Activated CD8-positive, alpha-beta memory T cell treated with anti-CD3 and anti-CD28 coated beads, Interleukin-2, amount 10 ng/mL, durations not matched to agents 7 days and 5 days (primary cell): ENCODE results near the gene FAAP20. TPM values are rescaled to one million over a fixed set of nuclear protein-coding genes. Genes with fewer than 3 reads are reported as not detected.

Source experiments
- ATAC-seq: fragments of 150-1000 bp; cut with Tn5 transposase; one replicate; pipeline ENCODE4 v1.10.0; 2021; ENCODE audit warnings: moderate library complexity
- CTCF ChIA-PET: fragments of 350-600 bp; sonication (Branson Sonifier 250); formaldehyde crosslinking; loops from one replicate; lab custom pipeline; 2021; ENCODE audit warnings: antibody characterized with exemption; lab: Charles Lee
- DNase-seq: peaks from one replicate; pipeline ENCODE4 v3.0.0-alpha.2; 2020
- H3K27ac Mint-ChIP-seq: one replicate; pipeline ENCODE4 v1.8.0; 2021; ENCODE audit warnings: mild to moderate bottlenecking, mixed read lengths
- H3K27me3 Mint-ChIP-seq: one replicate; pipeline ENCODE4 v1.8.0; 2021; ENCODE audit warnings: mixed read lengths
- H3K36me3 Mint-ChIP-seq: one replicate; pipeline ENCODE4 v1.8.0; 2021; ENCODE audit warnings: mild to moderate bottlenecking, mixed read lengths
- H3K4me1 Mint-ChIP-seq: one replicate; pipeline ENCODE4 v1.8.0; 2021; ENCODE audit warnings: mixed read lengths
- H3K4me3 Mint-ChIP-seq: one replicate; pipeline ENCODE4 v1.8.0; 2021; ENCODE audit warnings: mild to moderate bottlenecking, moderate library complexity, mixed read lengths
- H3K9me3 Mint-ChIP-seq: one replicate; pipeline ENCODE4 v1.8.0; 2022; ENCODE audit warnings: low read depth, mixed read lengths
- total RNA-seq, 2 experiments: library from RNA; stranded (reverse); gene quantifications; one replicate each; pipeline ENCODE4 v1.2.3, GENCODE V29; 2021

Gene FAAP20
- total RNA-seq, 2 experiments from 2014 or later, result 52.5 to 55.7 TPM

DNA sequence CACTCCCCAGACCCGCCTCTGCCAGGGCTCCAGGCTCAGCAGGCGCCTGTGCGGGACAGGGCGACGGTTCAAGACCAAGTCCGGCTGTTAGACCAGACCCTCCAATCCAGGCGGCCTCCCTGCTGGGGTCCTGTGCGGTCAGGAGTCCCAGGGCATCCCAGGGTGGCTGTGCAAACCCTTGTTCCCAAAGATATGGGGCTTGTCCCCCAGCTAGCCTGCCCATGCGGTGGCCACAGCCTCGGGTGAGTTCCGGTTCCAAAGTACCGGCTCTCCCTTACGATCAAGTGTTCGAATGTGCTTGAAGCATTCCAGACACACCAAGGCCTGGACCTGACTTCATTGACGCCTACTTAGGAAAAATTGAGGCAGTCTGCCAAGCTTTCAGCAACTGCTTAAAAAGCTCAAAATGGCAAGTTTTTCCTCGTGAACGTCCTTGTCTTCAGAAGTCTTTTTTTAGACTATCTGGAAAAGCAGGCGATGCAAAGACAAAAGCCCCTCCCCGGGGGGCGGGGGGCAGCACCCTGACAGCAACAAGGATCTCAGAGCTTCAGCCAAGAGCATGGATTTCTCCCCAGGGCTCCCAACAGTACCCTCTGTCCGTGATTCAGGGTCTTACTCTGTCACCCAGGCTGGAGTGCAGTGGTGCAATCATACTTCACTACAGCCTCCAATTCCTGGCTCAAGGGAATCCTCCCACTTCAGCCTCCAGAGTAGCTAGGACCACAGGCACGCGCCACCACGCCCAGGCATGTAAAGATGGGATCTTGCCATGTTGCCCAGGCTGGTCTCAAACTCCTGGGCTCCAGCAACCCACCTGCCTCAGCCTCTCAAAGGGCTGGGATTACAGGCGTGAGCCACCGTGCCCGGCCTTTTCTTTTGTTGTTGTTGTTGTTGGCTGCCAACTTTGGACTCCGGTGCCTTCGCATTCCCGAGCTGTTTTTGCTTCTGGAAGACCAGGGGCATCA, 2.3 kb downstream of the FAAP20 start:
- no peak overlapping the region for H3K4me3 Mint-ChIP-seq
- DNase-seq (no peak), ATAC-seq (no peak)
- no peak overlapping the region for H3K27ac Mint-ChIP-seq
- H3K36me3 Mint-ChIP-seq, result peaks cover 1% of the 10 kb centered on the region
- H3K9me3 Mint-ChIP-seq, result no peaks in the 10 kb centered on the region
- CTCF ChIA-PET, result interaction anchor here (1.0 to 4.1 kb wide), 4 partner anchors 37 to 189 kb away, joined by 3 to 41 read pairs (median 4); no protein-coding TSS in a partner anchor
- no peaks in the 10 kb centered on the region for H3K27me3 Mint-ChIP-seq
- peaks cover 17% of the 10 kb centered on the region for H3K4me1 Mint-ChIP-seq

DNA sequence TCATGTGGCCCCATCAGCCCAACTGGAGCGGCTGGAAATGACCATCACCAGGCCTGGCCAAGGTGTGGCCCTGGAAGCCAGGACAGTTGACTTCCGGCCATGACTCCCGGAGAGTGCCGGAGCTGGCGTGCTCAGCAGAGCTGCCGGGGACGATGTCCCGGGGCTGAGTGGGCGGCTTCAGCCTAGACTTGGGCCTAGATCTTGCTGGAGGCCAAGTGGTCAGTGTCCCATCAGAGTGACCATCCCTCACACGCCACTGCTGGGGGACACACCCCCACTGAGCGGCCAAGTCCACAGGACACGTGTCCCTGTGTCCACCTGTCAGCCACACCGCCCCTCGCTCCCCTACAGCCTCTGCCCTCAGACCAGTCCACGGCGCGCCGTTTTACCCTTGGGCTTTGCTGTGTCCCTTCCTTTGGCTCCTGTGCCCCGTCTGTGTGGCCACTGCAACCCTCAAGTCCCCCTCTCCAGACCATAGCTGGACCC, 4.0 kb downstream of the FAAP20 start:
- H3K27ac Mint-ChIP-seq, result no peak overlapping the region
- H3K27me3 Mint-ChIP-seq, result no peaks in the 10 kb centered on the region
- peaks cover 15% of the 10 kb centered on the region for H3K4me1 Mint-ChIP-seq
- no peaks in the 10 kb centered on the region for H3K9me3 Mint-ChIP-seq
- CTCF ChIA-PET, result interaction anchor here (1.3 to 3.2 kb wide), 2 partner anchors 16 to 191 kb away, joined by 4 to 24 read pairs; no protein-coding TSS in a partner anchor
- peaks cover 1% of the 10 kb centered on the region for H3K36me3 Mint-ChIP-seq
- ATAC-seq (no peak), DNase-seq (no peak)
- H3K4me3 Mint-ChIP-seq, result peak overlapping the region; percentile 19

DNA sequence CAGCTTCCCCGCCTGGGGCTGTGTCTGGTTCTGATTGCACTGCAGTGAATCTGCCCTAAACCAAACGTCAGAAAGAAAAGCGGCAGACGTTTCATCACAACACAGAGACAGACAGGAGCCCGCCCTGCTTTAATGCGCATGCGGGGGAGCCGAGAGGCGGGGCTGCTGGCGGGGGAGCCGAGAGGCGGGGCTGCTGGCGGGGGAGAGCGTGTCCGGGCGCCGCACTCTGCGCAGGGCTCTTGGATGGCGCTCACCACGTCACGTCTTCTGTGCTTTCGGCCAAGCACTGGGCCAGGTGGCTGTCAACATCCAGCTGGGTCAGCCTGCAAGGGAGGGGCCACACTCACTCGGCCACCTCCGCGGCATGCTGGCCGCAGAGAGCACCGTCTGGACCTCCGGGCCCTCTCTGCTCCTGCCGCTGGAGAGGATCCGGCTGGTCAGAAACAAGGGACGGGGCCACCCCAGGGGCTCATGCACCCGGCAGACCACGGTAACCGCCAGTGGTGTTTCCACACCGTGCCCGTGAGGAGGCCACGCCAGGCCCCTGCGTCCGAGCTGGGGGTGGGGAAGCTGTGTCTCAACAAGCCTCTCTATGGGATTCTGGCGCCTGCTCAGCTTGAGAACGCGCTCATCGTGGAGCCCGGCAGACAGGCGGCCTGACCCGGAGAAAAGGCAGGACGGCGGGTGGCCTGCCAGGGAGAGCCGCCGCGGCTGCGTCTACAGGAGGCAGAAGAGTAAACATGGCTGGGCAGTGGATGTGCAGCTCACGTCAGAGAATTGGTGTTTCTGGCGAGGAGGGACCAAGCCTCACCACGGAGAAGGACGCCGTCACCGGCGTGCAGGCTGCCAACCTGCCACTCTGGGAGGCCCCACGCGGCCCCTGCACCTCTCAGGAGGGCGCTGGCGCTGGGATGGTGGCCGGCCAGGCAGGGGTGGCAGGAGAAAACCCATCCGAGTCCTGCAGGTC, 4.8 kb downstream of the FAAP20 start:
- Mint-ChIP-seq H3K27me3 (no peaks in the 10 kb centered on the region), H3K9me3 (no peaks in the 10 kb centered on the region), H3K4me3 (peak overlapping the region; percentile 69), H3K27ac (peak overlapping the region; percentile 90), H3K4me1 (peaks cover 13% of the 10 kb centered on the region), H3K36me3 (peaks cover 1% of the 10 kb centered on the region)
- DNase-seq, result peak; percentile 92
- peak; percentile 93 for ATAC-seq
- CTCF ChIA-PET, result interaction anchor here (0.7 to 3.2 kb wide), 7 partner anchors 15 to 453 kb away, joined by 3 to 24 read pairs (median 4); no protein-coding TSS in a partner anchor

DNA sequence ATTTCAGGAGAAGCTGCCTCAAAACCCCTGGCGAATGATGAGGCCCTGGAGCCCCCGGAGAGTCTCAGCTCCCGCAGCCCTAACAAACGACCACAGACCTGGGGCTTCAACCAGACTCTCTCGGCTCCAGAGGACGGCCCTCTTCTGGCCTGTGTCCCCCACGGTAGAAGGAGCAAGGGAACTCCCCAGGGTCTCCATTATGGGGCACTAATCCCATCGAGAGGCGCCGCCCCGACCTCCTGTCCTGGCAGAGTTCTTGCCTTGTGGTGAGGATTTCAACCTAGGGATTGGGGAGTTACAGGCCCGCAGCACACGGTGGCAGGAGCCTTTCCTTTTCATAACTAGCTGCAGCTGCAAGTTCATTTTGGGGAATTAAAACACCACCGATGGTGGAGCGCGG, 6.2 kb downstream of the FAAP20 start:
- Mint-ChIP-seq H3K9me3 (no peaks in the 10 kb centered on the region), H3K36me3 (peaks cover 1% of the 10 kb centered on the region), H3K27me3 (no peaks in the 10 kb centered on the region), H3K4me3 (no peak overlapping the region), H3K27ac (no peak overlapping the region), H3K4me1 (peaks cover 13% of the 10 kb centered on the region)
- DNase-seq, result no peak
- ATAC-seq, result no peak
- CTCF ChIA-PET, result interaction anchor here (1.2 to 3.2 kb wide), 2 partner anchors 14 to 212 kb away, joined by 4 to 24 read pairs; no protein-coding TSS in a partner anchor

DNA sequence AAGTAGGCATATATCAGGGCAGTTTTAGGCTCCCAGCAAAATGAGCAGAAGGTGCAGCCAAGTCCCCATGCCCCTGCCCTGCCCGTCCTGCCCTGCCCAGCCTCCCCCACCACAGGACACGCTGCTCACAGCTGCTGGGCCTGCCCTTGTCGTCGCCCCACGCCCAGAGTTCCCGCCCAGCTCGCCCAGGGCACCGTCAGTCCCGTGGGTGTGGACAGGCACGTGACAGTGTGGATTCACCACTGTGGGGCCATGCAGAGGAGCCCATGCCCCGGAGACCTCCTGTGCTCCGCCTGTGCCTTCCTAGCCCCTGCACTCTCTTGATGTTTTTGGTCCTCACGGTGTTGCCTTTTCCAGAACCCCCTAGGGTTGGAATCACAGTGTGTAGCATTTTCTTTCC, 7.0 kb downstream of the FAAP20 start:
- H3K9me3 Mint-ChIP-seq, result no peaks in the 10 kb centered on the region

DNA sequence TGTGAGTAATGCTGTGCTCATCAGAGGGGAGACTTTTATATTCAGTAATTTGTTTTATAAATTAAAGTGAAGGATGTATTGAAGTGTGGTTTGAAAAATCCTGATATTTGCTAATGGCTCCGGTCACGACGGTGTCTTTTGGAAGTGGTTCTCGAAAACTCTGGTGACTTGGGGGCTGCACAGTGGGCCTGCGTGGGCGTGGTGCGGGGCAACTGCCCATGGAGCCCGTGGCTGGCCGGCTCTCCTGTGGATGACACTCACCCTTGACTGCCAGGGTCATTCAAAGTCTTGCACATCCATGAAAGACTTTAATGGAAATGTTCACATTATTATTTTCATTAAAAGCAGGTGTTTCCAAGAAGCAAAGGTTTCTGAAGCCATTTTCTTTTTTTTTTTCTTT, 7.7 kb downstream of the FAAP20 start:
- Mint-ChIP-seq H3K4me3 (no peak overlapping the region), H3K36me3 (peaks cover 1% of the 10 kb centered on the region), H3K27ac (no peak overlapping the region), H3K27me3 (no peaks in the 10 kb centered on the region), H3K9me3 (no peaks in the 10 kb centered on the region), H3K4me1 (peaks cover 9% of the 10 kb centered on the region)
- ATAC-seq, result no peak
- no peak for DNase-seq
- CTCF ChIA-PET, result no interaction called here

More for the DNA sequence above, 7.0 kb downstream of the FAAP20 start:
- Mint-ChIP-seq H3K4me1 (peaks cover 10% of the 10 kb centered on the region), H3K36me3 (peaks cover 1% of the 10 kb centered on the region), H3K4me3 (no peak overlapping the region), H3K27me3 (no peaks in the 10 kb centered on the region), H3K27ac (no peak overlapping the region)
- DNase-seq, result no peak
- no peak for ATAC-seq
- CTCF ChIA-PET, result interaction anchor here (3.2 kb wide), 1 partner anchor 13 kb away, joined by 24 read pairs; no protein-coding TSS in a partner anchor

DNA sequence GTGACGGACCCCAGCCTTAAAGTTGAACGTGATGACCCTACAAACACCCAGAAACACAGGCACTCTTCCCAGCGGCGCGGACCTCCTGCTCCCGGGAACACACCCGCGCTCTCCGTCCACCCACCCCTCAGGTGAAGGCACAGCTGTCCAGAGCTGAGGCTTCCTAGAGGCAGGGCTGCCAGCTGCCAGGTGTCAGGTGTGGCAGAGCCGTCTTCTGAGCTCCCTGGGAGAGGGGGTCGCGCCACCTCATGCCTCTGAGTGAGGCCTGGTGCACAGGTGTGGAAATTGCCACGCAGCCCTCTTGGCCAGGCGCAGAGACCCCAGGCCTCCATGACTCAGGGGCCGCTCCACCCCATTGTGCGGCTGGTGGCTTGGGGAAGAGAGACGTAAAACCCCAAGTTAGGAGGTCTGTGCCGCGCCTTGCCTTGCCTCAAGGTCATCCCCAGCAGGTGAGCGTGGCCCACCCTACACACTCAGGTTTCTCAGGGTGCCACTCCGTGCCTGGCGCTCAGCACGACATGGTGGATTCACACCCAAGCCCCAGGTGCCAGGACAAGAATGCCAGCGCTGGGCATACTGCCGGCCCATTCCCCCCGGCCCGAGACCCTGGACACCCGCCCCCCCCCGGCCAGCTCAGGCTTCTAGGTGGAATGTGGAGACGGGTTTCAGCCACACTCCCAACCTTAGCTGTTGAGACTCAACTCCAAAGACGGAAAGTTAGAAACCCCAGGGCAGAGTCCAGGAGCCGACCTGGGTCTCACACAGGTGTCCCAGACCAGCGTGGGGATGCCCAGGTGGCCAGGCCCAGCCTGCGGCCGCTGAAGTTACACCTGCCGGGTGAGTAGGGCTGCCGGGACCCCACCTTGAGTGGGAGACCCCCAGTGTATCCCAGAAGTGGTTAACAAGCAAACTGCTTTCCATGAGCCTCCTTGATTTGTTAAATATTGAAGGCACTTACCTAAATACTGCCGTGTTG, 8.4 kb downstream of the FAAP20 start:
- Mint-ChIP-seq H3K4me1 (peaks cover 7% of the 10 kb centered on the region), H3K4me3 (no peak overlapping the region), H3K9me3 (no peaks in the 10 kb centered on the region), H3K27ac (no peak overlapping the region), H3K36me3 (no peaks in the 10 kb centered on the region), H3K27me3 (no peaks in the 10 kb centered on the region)
- DNase-seq (no peak), ATAC-seq (no peak)
- CTCF ChIA-PET, result no interaction called here

DNA sequence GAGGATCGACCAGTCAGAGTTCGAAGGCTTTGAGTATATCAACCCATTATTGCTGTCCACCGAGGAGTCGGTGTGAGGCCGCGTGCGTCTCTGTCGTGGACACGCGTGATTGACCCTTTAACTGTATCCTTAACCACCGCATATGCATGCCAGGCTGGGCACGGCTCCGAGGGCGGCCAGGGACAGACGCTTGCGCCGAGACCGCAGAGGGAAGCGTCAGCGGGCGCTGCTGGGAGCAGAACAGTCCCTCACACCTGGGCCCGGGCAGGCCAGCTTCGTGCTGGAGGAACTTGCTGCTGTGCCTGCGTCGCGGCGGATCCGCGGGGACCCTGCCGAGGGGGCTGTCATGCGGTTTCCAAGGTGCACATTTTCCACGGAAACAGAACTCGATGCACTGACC, 9.6 kb downstream of the FAAP20 start:
- CTCF ChIA-PET, result interaction anchor here (1.0 kb wide), 1 partner anchor 10 kb away, joined by 4 read pairs; no protein-coding TSS in a partner anchor
- H3K9me3 Mint-ChIP-seq, result no peaks in the 10 kb centered on the region
- no peaks in the 10 kb centered on the region for H3K36me3 Mint-ChIP-seq
- no peak overlapping the region for H3K4me3 Mint-ChIP-seq
- H3K4me1 Mint-ChIP-seq, result peaks cover 4% of the 10 kb centered on the region
- no peak for ATAC-seq
- no peak overlapping the region for H3K27ac Mint-ChIP-seq
- DNase-seq, result no peak
- H3K27me3 Mint-ChIP-seq, result no peaks in the 10 kb centered on the region

DNA sequence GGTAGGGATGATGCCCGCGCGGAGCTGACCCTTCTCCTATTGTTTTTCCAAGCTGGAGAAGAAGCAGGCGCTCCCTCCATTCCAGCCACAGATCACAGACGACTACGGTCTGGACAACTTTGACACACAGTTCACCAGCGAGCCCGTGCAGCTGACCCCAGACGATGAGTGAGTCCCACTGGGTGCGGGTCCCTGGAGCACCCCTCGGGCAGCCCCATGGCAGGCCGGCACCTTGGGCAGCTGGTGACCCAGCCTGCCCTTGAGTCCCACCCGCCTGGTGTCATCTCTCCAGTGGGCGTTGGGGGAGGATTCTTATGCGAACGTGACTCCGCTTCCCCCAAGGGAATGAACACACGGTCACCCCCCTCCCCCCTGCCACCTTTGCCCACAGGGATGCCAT, 10.0 kb downstream of the FAAP20 start:
- no peak for ATAC-seq
- Mint-ChIP-seq H3K4me3 (no peak overlapping the region), H3K36me3 (no peaks in the 10 kb centered on the region), H3K9me3 (no peaks in the 10 kb centered on the region), H3K27ac (no peak overlapping the region), H3K4me1 (peaks cover 4% of the 10 kb centered on the region), H3K27me3 (no peaks in the 10 kb centered on the region)
- CTCF ChIA-PET, result interaction anchor here (1.0 kb wide), 1 partner anchor 10 kb away, joined by 4 read pairs; no protein-coding TSS in a partner anchor
- no peak for DNase-seq

DNA sequence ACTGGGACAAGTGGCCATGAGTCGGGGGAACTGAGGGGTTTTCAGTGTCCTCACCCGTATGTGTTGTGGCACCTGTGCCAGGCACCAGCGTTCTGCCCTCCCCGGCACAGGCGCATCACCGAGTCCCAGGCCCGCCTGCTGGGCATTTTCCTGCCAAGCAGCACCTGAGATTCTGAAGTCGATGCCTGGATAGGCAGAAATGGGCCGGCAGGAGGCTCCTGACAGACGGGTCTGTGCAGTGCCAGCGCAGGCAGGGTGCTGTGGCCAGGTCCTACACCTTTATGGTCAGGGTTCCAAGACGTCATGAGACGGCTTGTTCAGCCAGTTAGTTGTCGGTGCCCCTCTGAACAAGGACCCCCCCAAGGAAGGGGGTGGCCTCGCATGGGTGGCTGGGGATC, 10.6 kb downstream of the FAAP20 start:
- no peak for DNase-seq
- no peaks in the 10 kb centered on the region for H3K9me3 Mint-ChIP-seq
- CTCF ChIA-PET, result interaction anchor here (1.0 kb wide), 1 partner anchor 9 kb away, joined by 4 read pairs; no protein-coding TSS in a partner anchor
- no peak overlapping the region for H3K27ac Mint-ChIP-seq
- H3K27me3 Mint-ChIP-seq, result no peaks in the 10 kb centered on the region
- no peaks in the 10 kb centered on the region for H3K4me1 Mint-ChIP-seq
- ATAC-seq, result no peak
- no peak overlapping the region for H3K4me3 Mint-ChIP-seq
- no peaks in the 10 kb centered on the region for H3K36me3 Mint-ChIP-seq

DNA sequence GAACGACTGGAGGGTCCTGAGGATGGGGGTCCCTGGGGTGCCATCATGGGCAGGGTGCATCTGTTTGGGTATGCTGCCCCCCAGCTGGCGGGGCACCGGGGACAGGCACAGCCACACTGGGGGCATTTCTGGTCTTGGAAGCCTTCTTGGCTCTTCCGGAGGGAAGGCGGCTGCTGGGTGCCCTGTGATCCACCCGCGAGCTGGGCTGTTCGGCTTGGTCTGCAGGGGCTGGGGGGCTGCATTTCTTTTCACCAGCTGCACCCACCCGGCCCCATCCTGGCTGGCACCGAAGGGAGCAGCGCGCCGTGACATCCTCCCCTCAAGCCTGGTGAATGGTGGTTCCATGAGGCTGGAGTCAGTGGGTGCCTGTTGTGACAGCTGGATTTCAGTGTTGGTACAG, 12.2 kb downstream of the FAAP20 start:
- Mint-ChIP-seq H3K4me3 (no peak overlapping the region), H3K36me3 (no peaks in the 10 kb centered on the region), H3K9me3 (no peaks in the 10 kb centered on the region), H3K27me3 (no peaks in the 10 kb centered on the region), H3K4me1 (no peaks in the 10 kb centered on the region), H3K27ac (no peak overlapping the region)
- CTCF ChIA-PET, result interaction anchor here (1.6 kb wide), 1 partner anchor 8 kb away, joined by 5 read pairs; no protein-coding TSS in a partner anchor
- no peak for ATAC-seq
- DNase-seq, result no peak

DNA sequence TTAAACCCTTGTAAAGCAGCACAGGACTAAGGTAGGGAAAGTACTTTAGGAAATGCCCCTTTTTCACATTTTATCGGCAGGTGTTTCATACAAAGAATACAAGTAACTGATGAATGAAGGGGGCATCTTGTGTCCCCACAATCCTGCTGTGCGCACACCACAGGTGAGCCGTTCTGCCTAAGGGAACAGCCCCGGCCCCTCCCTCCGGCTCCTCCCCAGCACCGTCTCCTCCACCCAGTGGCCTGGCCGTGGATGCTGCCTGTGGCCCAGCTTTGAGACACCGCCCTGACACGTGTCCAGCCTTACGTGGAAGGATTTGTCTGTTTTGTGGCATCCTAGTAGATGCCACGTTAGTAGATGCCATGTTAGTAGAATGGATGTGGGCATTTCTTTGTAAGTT, 12.8 kb downstream of the FAAP20 start:
- CTCF ChIA-PET, result no interaction called here
- Mint-ChIP-seq H3K4me1 (no peaks in the 10 kb centered on the region), H3K36me3 (no peaks in the 10 kb centered on the region), H3K9me3 (no peaks in the 10 kb centered on the region), H3K27me3 (no peaks in the 10 kb centered on the region), H3K4me3 (no peak overlapping the region), H3K27ac (no peak overlapping the region)
- ATAC-seq (no peak), DNase-seq (no peak)
